SH-SY5Y (cell line): ENCODE results near the gene SETD5.

ENCODE experiments used
- GATA2 ChIP-seq: IDR thresholded peaks from 2 replicates; pipeline ENCODE4 v1.6.1; 2011; ENCODE audit warnings: mild to moderate bottlenecking, low read depth, low read length
- GATA3 ChIP-seq: IDR thresholded peaks from 2 replicates; pipeline ENCODE4 v1.6.1; 2011; ENCODE audit warnings: low read depth, mild to moderate bottlenecking, low read length, moderate library complexity

DNA sequence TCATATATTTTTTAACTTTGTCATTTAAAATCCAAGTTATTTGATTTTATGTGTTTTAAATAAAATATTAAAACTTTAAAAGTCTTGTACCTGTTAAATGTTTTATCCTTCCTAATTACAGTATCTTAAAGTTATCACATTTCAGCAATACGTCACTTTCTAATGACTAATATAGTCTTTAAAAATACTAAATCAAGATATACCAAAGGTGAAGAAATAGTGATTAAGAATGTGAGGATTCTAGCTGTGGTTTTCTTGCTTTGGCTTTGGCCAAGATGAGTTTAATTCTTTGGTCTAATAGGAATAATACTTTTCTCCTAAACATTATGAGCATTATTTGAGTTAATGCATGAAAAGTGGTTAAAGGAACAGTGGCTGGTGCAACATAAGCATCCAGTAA is 13.9 kb downstream of the SETD5 start:
- TF ChIP-seq GATA2 (no peak), GATA3 (no peak)
